GM18873 (cell line): ENCODE measurements around the gene GNAZ.

Experiments
- ATAC-seq: cut with Tn5 transposase; IDR thresholded peaks from one replicate; pipeline ENCODE4 v1.9.1; 2021; ENCODE audit warnings: mild to moderate bottlenecking, moderate library complexity, moderate number of reproducible peaks; ENCODE audit not compliant: unreplicated experiment, low FRiP score

GNAZ gene

GRCh38 chr22:23075525-23076216 is 5.4 kb downstream of the GNAZ start:
- no peak for ATAC-seq

DNA sequence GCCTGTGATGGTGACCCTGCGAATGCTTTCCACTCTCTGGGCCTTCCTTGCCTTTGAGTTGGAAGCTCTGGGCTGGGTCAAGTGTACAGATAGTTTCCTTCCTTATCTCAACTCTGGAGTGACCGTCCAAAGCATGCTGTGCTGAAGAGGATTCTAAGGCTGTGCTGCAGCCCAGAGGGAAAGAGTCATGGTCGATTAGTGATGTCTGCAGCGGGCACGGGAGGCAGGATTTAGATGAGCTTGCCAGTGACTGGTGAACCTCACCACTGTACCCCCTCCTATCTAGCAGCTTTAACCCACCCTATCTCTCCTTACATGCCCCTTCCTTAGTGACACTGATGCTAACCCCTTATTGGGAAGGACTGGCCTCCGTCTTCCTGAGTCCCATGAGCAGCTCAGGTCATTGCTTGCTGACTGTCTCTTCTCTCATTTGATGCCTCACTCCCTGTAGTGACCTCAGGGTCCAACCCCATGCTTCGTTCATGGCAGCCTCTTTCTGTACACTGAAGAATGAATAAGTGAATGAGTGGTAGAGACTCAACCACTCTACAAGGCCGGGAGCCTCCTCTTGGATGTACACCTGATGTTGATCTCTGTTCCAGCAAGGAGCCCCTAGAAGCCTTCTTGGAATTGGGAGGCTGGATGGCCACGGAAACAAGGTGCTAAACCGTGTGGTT is 6.7 kb downstream of the GNAZ start:
- no peak for ATAC-seq

GRCh38 chr22:23077627-23078461 is 7.5 kb downstream of the GNAZ start:
- ATAC-seq, result no peak

DNA sequence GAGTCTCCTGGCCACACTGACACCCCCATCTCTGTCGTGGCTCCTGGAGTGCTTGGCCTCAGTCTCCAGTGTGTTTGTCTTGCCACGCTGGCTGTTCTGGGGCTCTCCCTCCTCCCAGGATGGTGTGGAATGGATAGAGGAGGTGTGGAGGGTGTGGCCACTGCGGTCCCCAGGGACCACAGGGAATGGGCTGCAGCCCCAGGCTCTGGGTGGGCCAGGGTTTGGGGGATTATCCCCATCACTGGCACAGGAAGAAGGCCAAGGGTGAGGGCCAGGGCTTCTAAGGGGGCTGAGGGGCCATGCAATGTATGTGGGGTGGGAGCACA is 8.1 kb downstream of the GNAZ start:
- ATAC-seq, result no peak

- no peak for ATAC-seq
These were observed 9.0 kb downstream of the GNAZ start for GRCh38 chr22:23079240-23079768.

- ATAC-seq, result no peak
These were observed 9.6 kb downstream of the GNAZ start for GRCh38 chr22:23079814-23080521.

- ATAC-seq, result no peak
These were observed 10.4 kb downstream of the GNAZ start for GRCh38 chr22:23080613-23081290.

GRCh38 chr22:23082534-23083314 is 12.4 kb downstream of the GNAZ start:
- ATAC-seq, result no peak

- ATAC-seq, result no peak
These were observed 13.1 kb downstream of the GNAZ start for GRCh38 chr22:23083315-23084021.

GRCh38 chr22:23084453-23085350 is 14.4 kb downstream of the GNAZ start:
- no peak for ATAC-seq

DNA sequence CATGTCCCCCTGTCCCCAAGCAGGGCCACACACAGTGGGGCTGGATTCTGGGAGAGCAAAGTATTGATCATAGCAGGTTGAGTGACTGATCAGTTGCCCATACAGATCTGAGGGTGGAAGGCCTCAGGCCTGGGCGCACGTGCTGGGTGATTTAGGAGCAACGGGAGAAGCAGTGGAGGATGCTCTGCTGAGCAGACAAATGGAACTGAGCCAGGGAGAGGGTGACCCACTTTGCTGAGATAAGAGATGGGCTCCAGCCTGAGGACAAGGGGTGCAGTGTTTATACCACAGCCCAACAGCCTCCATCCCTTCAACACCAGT is 15.0 kb downstream of the GNAZ start:
- no peak for ATAC-seq

- no peak for ATAC-seq
These were observed 15.5 kb downstream of the GNAZ start for GRCh38 chr22:23085785-23086184.

GRCh38 chr22:23086263-23086662 is 15.9 kb downstream of the GNAZ start:
- ATAC-seq, result no peak

DNA sequence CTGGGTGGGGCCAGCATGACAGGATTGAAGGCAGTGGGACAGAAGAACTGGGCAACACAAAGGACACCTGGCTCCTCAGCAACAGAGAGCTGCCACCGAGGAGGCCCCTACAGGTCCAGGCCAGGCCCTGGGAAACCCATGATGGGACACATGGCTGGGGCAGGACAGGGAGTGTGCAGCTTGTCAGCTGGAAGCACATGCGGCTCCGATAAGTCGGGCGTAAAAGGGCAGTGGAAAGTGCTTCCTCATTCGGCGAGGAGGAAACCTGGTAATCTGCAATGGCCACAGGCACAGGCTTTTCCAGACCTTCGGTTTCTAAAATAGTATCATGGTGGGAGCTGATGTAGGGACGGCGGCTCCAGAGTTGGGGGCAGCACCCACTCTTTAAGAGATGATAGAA is 16.5 kb downstream of the GNAZ start:
- no peak for ATAC-seq

DNA sequence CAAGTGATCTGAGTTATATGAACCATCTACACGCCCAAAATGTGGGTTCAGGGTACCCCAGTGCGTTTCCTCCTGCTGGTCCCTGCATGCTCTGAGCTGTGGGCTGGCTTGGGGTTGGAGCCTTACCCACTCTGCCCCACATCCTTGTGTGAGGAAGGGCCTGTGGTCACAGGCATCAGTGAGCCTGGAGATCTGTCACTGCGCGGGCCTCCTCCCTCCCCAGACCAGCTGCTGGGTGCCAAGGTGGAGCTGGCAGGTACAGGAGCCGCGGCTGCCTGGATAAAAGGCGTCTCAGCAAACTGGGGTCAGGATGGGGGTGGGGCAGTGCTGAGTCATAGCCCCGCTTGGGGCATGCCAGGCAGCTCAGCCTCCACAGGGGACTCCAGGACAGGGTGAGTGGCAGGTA is 17.9 kb downstream of the GNAZ start:
- ATAC-seq, result no peak

- ATAC-seq, result no peak
These were observed 18.7 kb downstream of the GNAZ start for GRCh38 chr22:23089010-23089409.

GRCh38 chr22:23089633-23090456 is 19.5 kb downstream of the GNAZ start:
- no peak for ATAC-seq
